H1 (cell line): ENCODE results near the gene PPP1R15B. TPM values are rescaled to one million over a fixed set of nuclear protein-coding genes. Genes with fewer than 3 reads are reported as not detected.
A peak's percentile ranks its signal among the peaks of the same experiment; 100 is the strongest.

Source experiments
- CTCF ChIA-PET: fragments of 300-600 bp; sonication (Branson Sonifier 250); formaldehyde crosslinking; loops from one replicate; lab custom pipeline; 2021; ENCODE audit not compliant: partially characterized antibody; lab: Charles Lee
- POLR2A ChIA-PET: fragments of 300-600 bp; sonication (Branson Sonifier 250); formaldehyde crosslinking; loops from one replicate; lab custom pipeline; 2021; ENCODE audit warnings: inconsistent platforms; ENCODE audit not compliant: partially characterized antibody; lab: Charles Lee
- DNase-seq, 2 experiments: peaks; one replicate each; pipeline versions ENCODE4 v3.0.0 to v3.0.0-alpha.2; 2010 to 2022; ENCODE audit warnings: low spot score in 2 of 2, low read depth in 1 of 2, mixed read lengths in 1 of 2
- FAIRE-seq: peaks from 2 replicates; lab custom pipeline; 2011; peaks lifted over from hg19 to GRCh38; lab: Jason Lieb, UNC
- H2AFZ ChIP-seq: 2 replicates; pipeline ENCODE4 v1.8.1; 2012; ENCODE audit warnings: low read length, inconsistent platforms
- H2AK5ac ChIP-seq: 2 replicates; pipeline ENCODE4 v1.6.1; 2013; ENCODE audit warnings: low read depth, low read length
- H2BK120ac ChIP-seq: replicated peaks from 2 replicates; pipeline ENCODE3; 2013; ENCODE audit warnings: low read depth, low read length, inconsistent platforms
- H2BK12ac ChIP-seq: 2 replicates; pipeline ENCODE4 v1.6.1; 2013; ENCODE audit warnings: low read depth, low read length
- H2BK15ac ChIP-seq: 2 replicates; pipeline ENCODE4 v1.6.1; 2013; ENCODE audit warnings: low read length
- H2BK20ac ChIP-seq: 2 replicates; pipeline ENCODE4 v1.6.1; 2013; ENCODE audit warnings: low read length
- H2BK5ac ChIP-seq: 2 replicates; pipeline ENCODE4 v1.6.1; 2013; ENCODE audit warnings: low read depth, low read length
- H3K14ac ChIP-seq: 2 replicates; pipeline ENCODE4 v1.6.1; 2013; ENCODE audit warnings: inconsistent platforms; ENCODE audit not compliant: insufficient read length
- H3K18ac ChIP-seq: 2 replicates; pipeline ENCODE4 v1.6.1; 2013; ENCODE audit warnings: low read length; ENCODE audit errors: extremely low read depth
- H3K23ac ChIP-seq: 2 replicates; pipeline ENCODE4 v1.6.1; 2013; ENCODE audit warnings: inconsistent platforms; ENCODE audit not compliant: insufficient read length
- H3K23me2 ChIP-seq: 2 replicates; pipeline ENCODE4 v1.6.1; 2013; ENCODE audit warnings: low read depth, low read length
- H3K27ac ChIP-seq: 2 replicates; pipeline ENCODE4 v1.6.1; 2011; ENCODE audit warnings: low read depth, low read length, inconsistent platforms
- H3K27me3 ChIP-seq, 4 experiments: replicated peaks in 1 of 4; 1 replicate in 1 of 4; 2 replicates in 3 of 4; pipeline versions ENCODE4 v1.6.1 to v1.8.1; 2011 to 2013; ENCODE audit warnings: low read length in 3 of 4, mild to moderate bottlenecking in 3 of 4, inconsistent platforms in 2 of 4, mixed read lengths in 2 of 4, moderate library complexity in 1 of 4; ENCODE audit not compliant: control insufficient read depth in 3 of 4, insufficient read depth in 3 of 4; ENCODE audit errors: extremely low read depth in 1 of 4
- H3K36me3 ChIP-seq, 4 experiments: 2 replicates each; pipeline versions ENCODE4 v1.6.1 to v1.8.1; 2011 to 2013; ENCODE audit warnings: mild to moderate bottlenecking in 4 of 4, low read length in 3 of 4, moderate library complexity in 2 of 4, control low read depth in 1 of 4, inconsistent platforms in 1 of 4; ENCODE audit not compliant: insufficient read depth in 4 of 4, control insufficient read depth in 2 of 4
- H3K4ac ChIP-seq: replicated peaks from 2 replicates; pipeline ENCODE3; 2013; ENCODE audit warnings: low read length, low read depth, mixed read lengths, inconsistent platforms; ENCODE audit not compliant: insufficient read length
- H3K4me1 ChIP-seq, 4 experiments: replicated peaks in 1 of 4; 1 replicate in 1 of 4; 2 replicates in 3 of 4; pipeline versions ENCODE4 v1.6.1 to v1.8.1; 2011 to 2013; ENCODE audit warnings: low read length in 3 of 4, inconsistent platforms in 2 of 4, mixed read lengths in 1 of 4; ENCODE audit not compliant: insufficient read depth in 4 of 4, control insufficient read depth in 3 of 4
- H3K4me2 ChIP-seq, 2 experiments: 2 replicates each; pipeline versions ENCODE4 v1.6.1 to v1.8.1; 2011 to 2013; ENCODE audit warnings: low read depth in 2 of 2, low read length in 2 of 2, control low read depth in 1 of 2, inconsistent platforms in 1 of 2, mild to moderate bottlenecking in 1 of 2; ENCODE audit not compliant: insufficient read depth in 1 of 2
- H3K4me3 ChIP-seq, 4 experiments: fragments of 200-600, 300-600 bp in 1 of 4; sonication (generic), shearing (Covaris generic), sonication (Bioruptor Twin) in 1 of 4; 2 replicates each; pipeline versions ENCODE4 v1.5.1 to v1.8.1; 2011 to 2016; ENCODE audit warnings: low read length in 4 of 4, low read depth in 3 of 4, control low read depth in 2 of 4, inconsistent platforms in 2 of 4, mild to moderate bottlenecking in 2 of 4, mixed read lengths in 1 of 4, moderate library complexity in 1 of 4; ENCODE audit not compliant: insufficient read depth in 2 of 4; ENCODE audit errors: extremely low read depth in 1 of 4
- H3K56ac ChIP-seq: replicated peaks from 2 replicates; pipeline ENCODE3; 2013; ENCODE audit warnings: low read depth, mild to moderate bottlenecking, mixed read lengths, low read length, inconsistent platforms; ENCODE audit not compliant: insufficient read length
- H3K79me1 ChIP-seq: 2 replicates; pipeline ENCODE4 v1.6.1; 2013; ENCODE audit warnings: low read depth, low read length, control low read depth
- H3K79me2 ChIP-seq, 2 experiments: 2 replicates each; pipeline versions ENCODE4 v1.6.1 to v1.8.1; 2012 to 2013; ENCODE audit warnings: low read length in 2 of 2, mild to moderate bottlenecking in 2 of 2, inconsistent platforms in 1 of 2; ENCODE audit not compliant: insufficient read depth in 2 of 2, control insufficient read depth in 1 of 2
- H3K9ac ChIP-seq, 4 experiments: replicated peaks in 1 of 4; 1 replicate in 1 of 4; 2 replicates in 3 of 4; pipeline versions ENCODE4 v1.6.1 to v1.8.1; 2011 to 2013; ENCODE audit warnings: low read depth in 3 of 4, low read length in 3 of 4, control low read depth in 2 of 4, mild to moderate bottlenecking in 2 of 4, moderate library complexity in 2 of 4, inconsistent platforms in 1 of 4; ENCODE audit errors: extremely low read depth in 1 of 4
- H3K9me3 ChIP-seq, 2 experiments: 2 replicates each; pipeline versions ENCODE4 v1.6.1 to v1.8.1; 2012 to 2013; ENCODE audit warnings: mild to moderate bottlenecking in 2 of 2, moderate library complexity in 2 of 2, control low read depth in 1 of 2, inconsistent platforms in 1 of 2, low read depth in 1 of 2, low read length in 1 of 2, mixed read lengths in 1 of 2; ENCODE audit not compliant: insufficient read depth in 2 of 2
- H4K20me1 ChIP-seq, 2 experiments: replicated peaks in 1 of 2; 2 replicates each; pipeline versions ENCODE3 to v1.8.1; 2011 to 2013; ENCODE audit warnings: inconsistent platforms in 2 of 2, low read length in 2 of 2, mild to moderate bottlenecking in 1 of 2; ENCODE audit not compliant: insufficient read depth in 2 of 2, control insufficient read depth in 1 of 2
- H4K5ac ChIP-seq: 2 replicates; pipeline ENCODE4 v1.6.1; 2013; ENCODE audit warnings: low read length, low read depth, mixed read lengths, inconsistent platforms; ENCODE audit not compliant: insufficient read length
- H4K8ac ChIP-seq: 2 replicates; pipeline ENCODE4 v1.8.0; 2013; ENCODE audit warnings: mild to moderate bottlenecking, moderate library complexity, low read length, inconsistent platforms; ENCODE audit not compliant: insufficient read depth; ENCODE audit errors: extremely low read depth
- H4K91ac ChIP-seq: replicated peaks from 2 replicates; pipeline ENCODE3; 2013; ENCODE audit warnings: low read length, mixed read lengths, inconsistent platforms; ENCODE audit not compliant: insufficient read length
- KDM1A ChIP-seq: fragments of 200-600, 300-600 bp; sonication (generic); IDR thresholded peaks from 2 replicates; pipeline ENCODE4 v1.7.1; 2016; ENCODE audit warnings: mild to moderate bottlenecking, low read length, borderline replicate concordance
- MAFK ChIP-seq: IDR thresholded peaks from 2 replicates; pipeline ENCODE4 v1.6.1; 2012; ENCODE audit warnings: low read depth, mild to moderate bottlenecking, improper control_type of control experiment, low read length
- POLR2A ChIP-seq, 2 experiments: IDR thresholded peaks; 1 replicate in 1 of 2; 2 replicates in 1 of 2; pipeline ENCODE4 v1.6.1; 2011; ENCODE audit warnings: low read depth in 2 of 2, low read length in 2 of 2, mild to moderate bottlenecking in 2 of 2; ENCODE audit errors: control extremely low read depth in 1 of 2
- RFX5 ChIP-seq: IDR thresholded peaks from 2 replicates; pipeline ENCODE4 v1.6.1; 2011; ENCODE audit warnings: low read depth, low read length, improper control_type of control experiment, borderline replicate concordance
- RNF2 ChIP-seq: fragments of 200-900, 300-1000 bp; sonication (generic); IDR thresholded peaks from 2 replicates; pipeline ENCODE4 v1.7.1; 2016; ENCODE audit warnings: borderline replicate concordance, low read depth, mild to moderate bottlenecking, antibody characterized with exemption, low read length; ENCODE audit not compliant: poor library complexity, severe bottlenecking; ENCODE audit errors: missing control alignments
- RXRA ChIP-seq: IDR thresholded peaks from 2 replicates; pipeline ENCODE4 v1.6.1; 2011; ENCODE audit warnings: low read depth, mild to moderate bottlenecking, low read length, moderate library complexity; ENCODE audit not compliant: insufficient read depth
- WGBS, 2 experiments: shearing (Covaris generic) in 1 of 2; methylation state at CpG; one replicate each; pipeline versions ENCODE4 v1.1.6 to v1.1.7; 2013 to 2015; ENCODE audit warnings: low lambda C conversion rate in 2 of 2, mixed read lengths in 2 of 2, inconsistent platforms in 1 of 2, low coverage in 1 of 2, missing lambda C conversion rate in 1 of 2; ENCODE audit not compliant: insufficient replicate concordance in 2 of 2, insufficient coverage in 1 of 2, insufficient read length in 1 of 2; ENCODE audit errors: extremely low coverage in 1 of 2, missing lambda C conversion rate in 1 of 2; 5-methylcytosine and 5-hydroxymethylcytosine counted together
- polyA plus RNA-seq, 7 experiments: library from polyadenylated mRNA; depleted of rRNA in 3 of 7; stranded (reverse) in 5 of 7; unstranded in 2 of 7; fragments of >200 nt in 5 of 7; fragments of 200-250 nt in 2 of 7; gene quantifications; 1 replicate in 5 of 7; 2 replicates in 1 of 7; 4 replicates in 1 of 7; pipeline versions ENCODE4 v1.2.1 to v1.2.3, GENCODE V29; 2011 to 2013; ENCODE audit warnings: missing spikeins in 2 of 7, mixed read lengths in 2 of 7
- total RNA-seq: library from RNA; stranded (reverse); fragmentation: NEBNext Ultra II Directional; extraction: Animal tissue kit (Norgen Biotek cat#: 25700); gene quantifications from 2 replicates; pipeline ENCODE4 v1.2.1, GENCODE V29; 2021
- TF ChIP-seq, protein P1 (sequence below): IDR thresholded peaks from 2 replicates; pipeline ENCODE4 v1.6.1; 2011; ENCODE audit warnings: low read length, improper control_type of control experiment
- TF ChIP-seq, protein P2 (sequence below), 3 experiments: IDR thresholded peaks; 1 replicate in 2 of 3; 2 replicates in 1 of 3; pipeline versions ENCODE4 v1.5.1 to v1.6.1; 2011; ENCODE audit warnings: low read length in 3 of 3, mild to moderate bottlenecking in 3 of 3, inconsistent platforms in 2 of 3, low read depth in 1 of 3, moderate library complexity in 1 of 3; ENCODE audit not compliant: insufficient read depth in 1 of 3; ENCODE audit errors: control extremely low read depth in 1 of 3

Gene PPP1R15B
- total and polyA plus RNA-seq, 2 of the 8 experiments (the other 6 are each of a cell fraction or from before 2014, with no cell fraction given) = 14.4 to 72.2 TPM

DNA sequence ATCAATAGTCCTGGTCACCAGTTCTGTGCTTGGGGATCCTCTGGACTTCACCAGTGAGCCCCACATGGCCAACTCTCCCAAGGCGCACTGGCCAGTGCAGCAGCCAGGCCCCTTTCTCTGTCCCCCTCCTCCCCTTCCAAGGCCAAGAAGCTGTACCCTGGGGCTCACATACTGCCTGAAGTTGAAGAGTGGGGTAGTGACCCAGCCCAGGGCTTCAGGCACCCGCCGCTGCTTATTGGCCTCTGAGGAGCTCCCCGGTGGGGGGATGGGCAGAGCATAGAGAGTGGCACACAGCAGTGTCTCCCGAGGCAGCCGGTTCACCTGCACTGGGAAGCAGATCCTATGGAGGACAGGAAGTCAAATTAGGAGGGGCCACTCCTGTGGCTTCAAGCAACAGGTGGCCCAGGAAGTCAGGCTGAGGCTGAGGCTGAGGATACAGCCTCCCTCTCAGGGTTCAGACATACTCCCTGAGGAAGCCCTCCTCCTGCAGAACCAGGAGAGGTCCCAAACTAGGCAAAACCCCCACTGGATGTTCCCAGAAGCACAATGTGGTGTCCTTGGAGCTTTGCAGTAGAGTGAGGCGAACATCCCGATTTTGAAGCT, 38.2 kb upstream of the PPP1R15B start:
- CTCF ChIA-PET = interaction anchor here (0.7 to 47.3 kb wide), 8 partner anchors 8 to 357 kb away, joined by 3 to 2124 read pairs (median 4); partner anchors contain the start of genes MDM4 and PIK3C2B
- no peak overlapping the region for H2AFZ ChIP-seq
- WGBS, 2 experiments = 85% methylated on average over 8 of the region's 8 CpGs; no CpG with 5 or more reads in 1 of the 2 experiments
- no peak for TF ChIP-seq RFX5
- TF ChIP-seq RXRA = no peak
- TF ChIP-seq, protein P1, sequence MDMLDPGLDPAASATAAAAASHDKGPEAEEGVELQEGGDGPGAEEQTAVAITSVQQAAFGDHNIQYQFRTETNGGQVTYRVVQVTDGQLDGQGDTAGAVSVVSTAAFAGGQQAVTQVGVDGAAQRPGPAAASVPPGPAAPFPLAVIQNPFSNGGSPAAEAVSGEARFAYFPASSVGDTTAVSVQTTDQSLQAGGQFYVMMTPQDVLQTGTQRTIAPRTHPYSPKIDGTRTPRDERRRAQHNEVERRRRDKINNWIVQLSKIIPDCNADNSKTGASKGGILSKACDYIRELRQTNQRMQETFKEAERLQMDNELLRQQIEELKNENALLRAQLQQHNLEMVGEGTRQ = no peak
- TF ChIP-seq KDM1A = no peak
- TF ChIP-seq MAFK = no peak
- TF ChIP-seq, protein P2, sequence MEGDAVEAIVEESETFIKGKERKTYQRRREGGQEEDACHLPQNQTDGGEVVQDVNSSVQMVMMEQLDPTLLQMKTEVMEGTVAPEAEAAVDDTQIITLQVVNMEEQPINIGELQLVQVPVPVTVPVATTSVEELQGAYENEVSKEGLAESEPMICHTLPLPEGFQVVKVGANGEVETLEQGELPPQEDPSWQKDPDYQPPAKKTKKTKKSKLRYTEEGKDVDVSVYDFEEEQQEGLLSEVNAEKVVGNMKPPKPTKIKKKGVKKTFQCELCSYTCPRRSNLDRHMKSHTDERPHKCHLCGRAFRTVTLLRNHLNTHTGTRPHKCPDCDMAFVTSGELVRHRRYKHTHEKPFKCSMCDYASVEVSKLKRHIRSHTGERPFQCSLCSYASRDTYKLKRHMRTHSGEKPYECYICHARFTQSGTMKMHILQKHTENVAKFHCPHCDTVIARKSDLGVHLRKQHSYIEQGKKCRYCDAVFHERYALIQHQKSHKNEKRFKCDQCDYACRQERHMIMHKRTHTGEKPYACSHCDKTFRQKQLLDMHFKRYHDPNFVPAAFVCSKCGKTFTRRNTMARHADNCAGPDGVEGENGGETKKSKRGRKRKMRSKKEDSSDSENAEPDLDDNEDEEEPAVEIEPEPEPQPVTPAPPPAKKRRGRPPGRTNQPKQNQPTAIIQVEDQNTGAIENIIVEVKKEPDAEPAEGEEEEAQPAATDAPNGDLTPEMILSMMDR (IDR thresholded peaks at IDR 0.05; ENCODE audit: control extremely low read depth in 1 of 3, insufficient read depth in 1 of 3, low read depth in 1 of 3, low read length in 3 of 3) = no peak
- no peak for TF ChIP-seq POLR2A (IDR thresholded peaks at IDR 0.05; ENCODE audit: control extremely low read depth in 1 of 2, low read depth in 2 of 2, low read length in 2 of 2)
- no peak for TF ChIP-seq RNF2

More for the DNA sequence above, 38.2 kb upstream of the PPP1R15B start:
- H3K4me1 ChIP-seq = peaks cover 6 to 25% (median 13%) of the 10 kb centered on the region in 4 experiments
- no peak overlapping the region; a peak in 1 of 8 replicates for H3K4me3 ChIP-seq
- no peak overlapping the region for H2BK120ac ChIP-seq
- H4K91ac ChIP-seq = peak overlapping the region; percentile 29
- FAIRE-seq (no peak), DNase-seq (no peak)
- no peak overlapping the region; the same call in 1 of the 2 replicates for H3K18ac ChIP-seq
- peak overlapping the region; percentile 66; the same call in 1 of the 2 replicates for H2BK5ac ChIP-seq
- no peak overlapping the region for H3K27ac ChIP-seq
- peaks cover 0 to 2% (median 0%) of the 10 kb centered on the region in 4 experiments; a peak in 2 of 8 replicates for H3K36me3 ChIP-seq
- H4K8ac ChIP-seq = no peak overlapping the region
- H2BK20ac ChIP-seq = no peak overlapping the region
- H3K79me2 ChIP-seq = no peaks in the 10 kb centered on the region
- H3K9me3 ChIP-seq = no peaks in the 10 kb centered on the region; a peak in 1 of 4 replicates
- no peak overlapping the region for H3K14ac ChIP-seq
- H4K20me1 ChIP-seq = peaks cover 0 to 2% of the 10 kb centered on the region in 2 experiments
- POLR2A ChIA-PET = interaction anchor here (0.6 to 2.9 kb wide), 6 partner anchors 11 to 58 kb away, joined by 3 to 28 read pairs (median 4); partner anchors contain the start of gene PIK3C2B
- H3K4me2 ChIP-seq = no peak overlapping the region
- no peak overlapping the region for H3K23ac ChIP-seq
- no peaks in the 10 kb centered on the region for H3K79me1 ChIP-seq
- no peak overlapping the region for H2BK15ac ChIP-seq
- no peak overlapping the region for H2AK5ac ChIP-seq
- no peak overlapping the region for H3K9ac ChIP-seq
- H3K56ac ChIP-seq = no peak overlapping the region
- no peaks in the 10 kb centered on the region for H3K23me2 ChIP-seq
- H4K5ac ChIP-seq = no peak overlapping the region
- 0 out of 2 replicates have a peak overlapping the region, but pooled peaks have one; percentile 33 for H2BK12ac ChIP-seq
- no peak overlapping the region for H3K4ac ChIP-seq
- no peaks in the 10 kb centered on the region for H3K27me3 ChIP-seq
